GM23338 (cell line): Measurements from ENCODE around the gene STAM2. TPM values are rescaled to one million over a fixed set of nuclear protein-coding genes. Genes with fewer than 3 reads are reported as not detected.

ENCODE experiments used
- ATAC-seq: fragments of 200-7000 bp; cut with Tn5 transposase; 3 replicates; pipeline ENCODE4 v1.9.1; 2020
- DNase-seq: peaks from one replicate; pipeline ENCODE4 v3.0.0-alpha.2; 2015; ENCODE audit warnings: low spot score
- H2AFZ ChIP-seq: fragments of 200-600 bp; sonication (generic); 2 replicates; pipeline ENCODE4 v1.8.0; 2016; ENCODE audit warnings: antibody characterized with exemption, mild to moderate bottlenecking, moderate library complexity
- H3F3A ChIP-seq: fragments of 200-600 bp; sonication (generic); replicated peaks from 2 replicates; pipeline ENCODE4 v1.8.0; 2017; ENCODE audit warnings: antibody characterized with exemption, mixed run types, low read depth
- H3K27ac ChIP-seq: fragments of 200-600 bp; sonication (generic); 2 replicates; pipeline ENCODE4 v1.6.1; 2016; ENCODE audit warnings: low read depth
- H3K27me3 ChIP-seq: fragments of 200-600 bp; sonication (generic); 2 replicates; pipeline ENCODE4 v1.8.0; 2016; ENCODE audit warnings: mild to moderate bottlenecking, mixed run types, moderate library complexity; ENCODE audit not compliant: insufficient read depth
- H3K36me3 ChIP-seq: fragments of 200-600 bp; sonication (generic); 2 replicates; pipeline ENCODE4 v1.8.0; 2016; ENCODE audit warnings: mild to moderate bottlenecking; ENCODE audit not compliant: insufficient read depth
- H3K4me1 ChIP-seq: fragments of 200-600 bp; sonication (generic); 2 replicates; pipeline ENCODE4 v1.8.0; 2016; ENCODE audit warnings: mild to moderate bottlenecking, moderate library complexity; ENCODE audit not compliant: insufficient read depth
- H3K4me2 ChIP-seq: fragments of 200-600 bp; sonication (generic); 2 replicates; pipeline ENCODE4 v1.7.1; 2017; ENCODE audit warnings: mixed run types
- H3K4me3 ChIP-seq: fragments of 200-600 bp; sonication (generic); 2 replicates; pipeline ENCODE4 v1.6.1; 2016; ENCODE audit warnings: mixed run types
- H3K79me2 ChIP-seq: fragments of 200-600 bp; sonication (generic); replicated peaks from 2 replicates; pipeline ENCODE4 v1.8.0; 2017; ENCODE audit warnings: mild to moderate bottlenecking; ENCODE audit not compliant: insufficient read depth
- H3K9me2 ChIP-seq: fragments of 200-600 bp; sonication (generic); 2 replicates; pipeline ENCODE4 v1.8.0; 2017; ENCODE audit not compliant: insufficient read depth
- H4K20me1 ChIP-seq: fragments of 200-600 bp; sonication (generic); replicated peaks from 2 replicates; pipeline ENCODE4 v1.8.0; 2017; ENCODE audit warnings: mild to moderate bottlenecking; ENCODE audit not compliant: insufficient read depth
- H3K27ac Mint-ChIP-seq: 2 replicates; pipeline ENCODE4 v1.8.0; 2020; ENCODE audit warnings: inconsistent platforms, mild to moderate bottlenecking, moderate library complexity, mixed read lengths
- H3K27me3 Mint-ChIP-seq: 3 replicates; pipeline ENCODE4 v1.8.0; 2022; ENCODE audit warnings: low read depth, mild to moderate bottlenecking, moderate library complexity, mixed read lengths, inconsistent platforms; ENCODE audit not compliant: insufficient read depth, poor library complexity
- H3K36me3 Mint-ChIP-seq: 3 replicates; pipeline ENCODE4 v1.8.0; 2021; ENCODE audit warnings: low read depth, mild to moderate bottlenecking, inconsistent platforms, moderate library complexity, mixed read lengths
- H3K4me1 Mint-ChIP-seq: 3 replicates; pipeline ENCODE4 v1.8.0; 2020; ENCODE audit warnings: mild to moderate bottlenecking, inconsistent platforms, mixed read lengths
- H3K4me3 Mint-ChIP-seq: 3 replicates; pipeline ENCODE4 v1.8.0; 2021; ENCODE audit warnings: moderate library complexity, mild to moderate bottlenecking, inconsistent platforms, mixed read lengths
- H3K9me3 Mint-ChIP-seq: 3 replicates; pipeline ENCODE4 v1.8.0; 2020; ENCODE audit warnings: moderate library complexity, mild to moderate bottlenecking, inconsistent platforms, mixed read lengths
- CREB1 ChIP-seq: fragments of 250-450 bp; sonication (Bioruptor Pico); IDR thresholded peaks from 2 replicates; pipeline ENCODE4 v1.5.0; 2020; ENCODE audit warnings: low read depth, mild to moderate bottlenecking, moderate library complexity
- CTCF ChIP-seq, 2 experiments: fragments of 200-600 bp in 1 of 2; sonication (generic) in 1 of 2; conservative IDR thresholded peaks; 2 replicates each; pipeline versions ENCODE4 v1.5.1 to v1.6.1; 2016 to 2017; ENCODE audit warnings: antibody characterized with exemption in 2 of 2, low read depth in 2 of 2, mild to moderate bottlenecking in 2 of 2, moderate library complexity in 1 of 2
- ETS1 ChIP-seq: IDR thresholded peaks from 2 replicates; pipeline ENCODE4 v1.6.1; 2016; ENCODE audit warnings: antibody characterized with exemption
- EZH2 ChIP-seq: fragments of 200-600 bp; sonication (generic); IDR thresholded peaks from one replicate; pipeline ENCODE4 v1.8.0; 2017; ENCODE audit warnings: antibody characterized with exemption, mild to moderate bottlenecking, low read depth; ENCODE audit not compliant: unreplicated experiment
- EZH2phosphoT487 ChIP-seq: fragments of 200-600 bp; sonication (generic); IDR thresholded peaks from one replicate; pipeline ENCODE4 v1.8.1; 2018; ENCODE audit warnings: antibody characterized with exemption; ENCODE audit not compliant: unreplicated experiment
- JUNB ChIP-seq: IDR thresholded peaks from one replicate; pipeline ENCODE4 v1.6.1; 2016; ENCODE audit warnings: antibody characterized with exemption; ENCODE audit not compliant: unreplicated experiment
- NANOG ChIP-seq: IDR thresholded peaks from 2 replicates; pipeline ENCODE4 v1.6.1; 2016; ENCODE audit warnings: antibody characterized with exemption, borderline replicate concordance
- POLR2AphosphoS5 ChIP-seq: IDR thresholded peaks from 2 replicates; pipeline ENCODE4 v1.6.1; 2016; ENCODE audit warnings: antibody characterized with exemption, low read depth
- STAT1 ChIP-seq: IDR thresholded peaks from one replicate; pipeline ENCODE4 v1.6.1; 2016; ENCODE audit warnings: antibody characterized with exemption; ENCODE audit not compliant: unreplicated experiment
- ZNF114 ChIP-seq: fragments of 250-450 bp; sonication (Bioruptor Pico); IDR thresholded peaks from 2 replicates; pipeline ENCODE4 v1.5.0; 2020; ENCODE audit warnings: mild to moderate bottlenecking, moderate library complexity
- ZNF331 ChIP-seq: fragments of 250-450 bp; sonication (Bioruptor Pico); IDR thresholded peaks from 2 replicates; pipeline ENCODE4 v1.5.0; 2020; ENCODE audit warnings: low read depth, mild to moderate bottlenecking, moderate library complexity
- ZNF462 ChIP-seq: fragments of 250-450 bp; sonication (Bioruptor Pico); IDR thresholded peaks from 2 replicates; pipeline ENCODE4 v1.5.0; 2020; ENCODE audit warnings: mild to moderate bottlenecking, moderate library complexity
- polyA plus RNA-seq: library from polyadenylated mRNA; unstranded; fragments of >200 nt; fragmentation: Nextera tagmentation; extraction: Ambion mirVana; gene quantifications from 2 replicates; pipeline ENCODE4 v1.2.1, GENCODE V29; 2016
- total RNA-seq: library from RNA; depleted of rRNA; stranded (reverse); fragments of >200 nt; shearing (Covaris generic); gene quantifications from 2 replicates; pipeline ENCODE4 v1.2.3, GENCODE V29; 2014
- TF ChIP-seq, protein P1 (sequence below): IDR thresholded peaks from one replicate; pipeline ENCODE4 v1.6.1; 2018; ENCODE audit warnings: antibody characterized with exemption; ENCODE audit not compliant: unreplicated experiment

The STAM2 gene
- total and polyA plus RNA-seq, 2 experiments from 2014 or later, result 4.6 to 18.2 TPM

GRCh38 chr2:152094014-152094413 is 81.5 kb downstream of the STAM2 start:
- H3K27me3 ChIP-seq, result peaks cover 43% of the 10 kb centered on the region
- no peaks in the 10 kb centered on the region for H3K4me1 ChIP-seq
- H4K20me1 ChIP-seq, result no peaks in the 10 kb centered on the region
- H3K36me3 Mint-ChIP-seq, result no peaks in the 10 kb centered on the region
- peaks cover 2% of the 10 kb centered on the region; the same call in 1 of the 3 replicates for H3K9me3 Mint-ChIP-seq
- ATAC-seq (no peak), DNase-seq (no peak)
- no peak overlapping the region for H3K4me2 ChIP-seq
- peaks cover 8% of the 10 kb centered on the region; the same call in 1 of the 3 replicates for H3K4me1 Mint-ChIP-seq
- H2AFZ ChIP-seq, result no peak overlapping the region
- H3K4me3 Mint-ChIP-seq, result no peak overlapping the region
- no peak overlapping the region for H3K27ac ChIP-seq
- TF ChIP-seq ZNF331 (no peak), POLR2AphosphoS5 (no peak), ZNF114 (CRISPR knock-in tag) (no peak), JUNB (no peak), ZNF462 (no peak), CREB1 (no peak), ETS1 (no peak), NANOG (no peak), EZH2phosphoT487 (no peak), STAT1 (no peak), EZH2 (no peak), CTCF (conservative IDR thresholded peaks at IDR 0.05; ENCODE audit: low read depth in 2 of 2) (no peak)
- TF ChIP-seq, protein P1, sequence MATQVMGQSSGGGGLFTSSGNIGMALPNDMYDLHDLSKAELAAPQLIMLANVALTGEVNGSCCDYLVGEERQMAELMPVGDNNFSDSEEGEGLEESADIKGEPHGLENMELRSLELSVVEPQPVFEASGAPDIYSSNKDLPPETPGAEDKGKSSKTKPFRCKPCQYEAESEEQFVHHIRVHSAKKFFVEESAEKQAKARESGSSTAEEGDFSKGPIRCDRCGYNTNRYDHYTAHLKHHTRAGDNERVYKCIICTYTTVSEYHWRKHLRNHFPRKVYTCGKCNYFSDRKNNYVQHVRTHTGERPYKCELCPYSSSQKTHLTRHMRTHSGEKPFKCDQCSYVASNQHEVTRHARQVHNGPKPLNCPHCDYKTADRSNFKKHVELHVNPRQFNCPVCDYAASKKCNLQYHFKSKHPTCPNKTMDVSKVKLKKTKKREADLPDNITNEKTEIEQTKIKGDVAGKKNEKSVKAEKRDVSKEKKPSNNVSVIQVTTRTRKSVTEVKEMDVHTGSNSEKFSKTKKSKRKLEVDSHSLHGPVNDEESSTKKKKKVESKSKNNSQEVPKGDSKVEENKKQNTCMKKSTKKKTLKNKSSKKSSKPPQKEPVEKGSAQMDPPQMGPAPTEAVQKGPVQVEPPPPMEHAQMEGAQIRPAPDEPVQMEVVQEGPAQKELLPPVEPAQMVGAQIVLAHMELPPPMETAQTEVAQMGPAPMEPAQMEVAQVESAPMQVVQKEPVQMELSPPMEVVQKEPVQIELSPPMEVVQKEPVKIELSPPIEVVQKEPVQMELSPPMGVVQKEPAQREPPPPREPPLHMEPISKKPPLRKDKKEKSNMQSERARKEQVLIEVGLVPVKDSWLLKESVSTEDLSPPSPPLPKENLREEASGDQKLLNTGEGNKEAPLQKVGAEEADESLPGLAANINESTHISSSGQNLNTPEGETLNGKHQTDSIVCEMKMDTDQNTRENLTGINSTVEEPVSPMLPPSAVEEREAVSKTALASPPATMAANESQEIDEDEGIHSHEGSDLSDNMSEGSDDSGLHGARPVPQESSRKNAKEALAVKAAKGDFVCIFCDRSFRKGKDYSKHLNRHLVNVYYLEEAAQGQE, result no peak
- H3F3A ChIP-seq, result no peaks in the 10 kb centered on the region
- H3K27me3 Mint-ChIP-seq, result peaks cover 26% of the 10 kb centered on the region
- H3K79me2 ChIP-seq, result no peaks in the 10 kb centered on the region; the same call in 1 of the 2 replicates
- H3K36me3 ChIP-seq, result no peaks in the 10 kb centered on the region
- no peaks in the 10 kb centered on the region for H3K9me2 ChIP-seq
- H3K27ac Mint-ChIP-seq, result no peak overlapping the region
- H3K4me3 ChIP-seq, result no peak overlapping the region
